Cerebellar cortex (tissue), 1 donor: ENCODE measurements around the gene FA2H.
"Not testable (repeated sequence)": the region's sequence is repeated elsewhere in the genome, so short reads cannot be mapped to it uniquely, and the experiment has no call there.

ENCODE experiments used
- DNase-seq: peaks from one replicate; pipeline ENCODE4 v3.0.0-alpha.2; 2015; ENCODE audit warnings: low spot score

The FA2H gene

GRCh38 chr16:74769586-74770190, 4.9 kb downstream of the FA2H start:
- DNase-seq: no peak

GRCh38 chr16:74768239-74768638, 6.4 kb downstream of the FA2H start:
- DNase-seq: no peak

- DNase-seq: no peak
Observed at GRCh38 chr16:74767749-74768148, 6.9 kb downstream of the FA2H start.

- DNase-seq: no peak
Observed at GRCh38 chr16:74766729-74767128, 7.9 kb downstream of the FA2H start.

- not testable (repeated sequence) for DNase-seq
Observed at GRCh38 chr16:74764184-74764583, 10.4 kb downstream of the FA2H start.

- no peak for DNase-seq
Observed at GRCh38 chr16:74761665-74762064, 13.0 kb downstream of the FA2H start.

GRCh38 chr16:74760007-74760767, 14.4 kb downstream of the FA2H start:
- DNase-seq: no peak

GRCh38 chr16:74759564-74759963, 15.1 kb downstream of the FA2H start:
- no peak for DNase-seq

- no peak for DNase-seq
Observed at GRCh38 chr16:74758801-74759200, 15.8 kb downstream of the FA2H start.

GRCh38 chr16:74757349-74757748, 17.3 kb downstream of the FA2H start:
- no peak for DNase-seq

GRCh38 chr16:74756203-74756602, 18.4 kb downstream of the FA2H start:
- DNase-seq: no peak

- no peak for DNase-seq
Observed at GRCh38 chr16:74753180-74753579, 21.4 kb downstream of the FA2H start.

GRCh38 chr16:74752756-74753155, 21.9 kb downstream of the FA2H start:
- no peak for DNase-seq

- no peak for DNase-seq
Observed at GRCh38 chr16:74752258-74752657, 22.4 kb downstream of the FA2H start.

GRCh38 chr16:74751658-74752057, 23.0 kb downstream of the FA2H start:
- DNase-seq: no peak

- DNase-seq: no peak
Observed at GRCh38 chr16:74749291-74750055, 25.1 kb downstream of the FA2H start.

GRCh38 chr16:74748616-74749026, 26.0 kb downstream of the FA2H start:
- no peak for DNase-seq

GRCh38 chr16:74747716-74748615, 26.7 kb downstream of the FA2H start:
- DNase-seq: no peak

GRCh38 chr16:74745926-74746325, 28.7 kb downstream of the FA2H start:
- DNase-seq: no peak

GRCh38 chr16:74745109-74745615, 29.5 kb downstream of the FA2H start:
- no peak for DNase-seq

GRCh38 chr16:74744566-74744965, 30.1 kb downstream of the FA2H start:
- no peak for DNase-seq
